WI38 (cell line): Measurements from ENCODE around the gene LYPD3.
A peak's percentile ranks its signal among the peaks of the same experiment; 100 is the strongest.
"Not testable (repeated sequence)": the region's sequence is repeated elsewhere in the genome, so short reads cannot be mapped to it uniquely, and the experiment has no call there.

Experiments
- H3K4me3 ChIP-seq: 2 replicates; pipeline ENCODE4 v1.5.1; 2011; ENCODE audit warnings: low read depth, mild to moderate bottlenecking, control low read depth, low read length
- CTCF ChIP-seq: IDR thresholded peaks from 2 replicates; pipeline ENCODE4 v1.5.1; 2012; ENCODE audit warnings: low read depth, mild to moderate bottlenecking, control low read depth, low read length

The LYPD3 gene

GRCh38 chr19:43465468-43466120 is at the start of gene LYPD3:
Gene LYPD3, minus strand, starts transcription at chr19:43465608. Its CDS starts 37 bp downstream, at chr19:43465571.
- H3K4me3 ChIP-seq, result peak within 1 kb of the TSS; percentile 74; the same call in 1 of the 2 replicates
- no peak for TF ChIP-seq CTCF

- not testable (repeated sequence) for H3K4me3 ChIP-seq
Measured at GRCh38 chr19:43512399-43512798, 47.0 kb upstream of the LYPD3 start.

- no peak for TF ChIP-seq CTCF
- H3K4me3 ChIP-seq, result no peak overlapping the region
Measured at GRCh38 chr19:43511324-43511723, 45.9 kb upstream of the LYPD3 start.

- TF ChIP-seq CTCF, result no peak
- H3K4me3 ChIP-seq, result no peak overlapping the region
Measured at GRCh38 chr19:43510713-43511112, 45.3 kb upstream of the LYPD3 start.

- TF ChIP-seq CTCF, result no peak
- H3K4me3 ChIP-seq, result no peak overlapping the region
Measured at GRCh38 chr19:43507880-43508279, 42.5 kb upstream of the LYPD3 start.

GRCh38 chr19:43506629-43507028 is 41.2 kb upstream of the LYPD3 start:
- no peak overlapping the region for H3K4me3 ChIP-seq
- no peak for TF ChIP-seq CTCF

- no peak for TF ChIP-seq CTCF
- no peak overlapping the region for H3K4me3 ChIP-seq
Measured at GRCh38 chr19:43505941-43506340, 40.5 kb upstream of the LYPD3 start.

GRCh38 chr19:43505186-43505456 is 39.7 kb upstream of the LYPD3 start:
- TF ChIP-seq CTCF, result no peak
- H3K4me3 ChIP-seq, result no peak overlapping the region
